ENCODE measurements around the gene PDE10A. TPM values are rescaled to one million over a fixed set of nuclear protein-coding genes. Genes with fewer than 3 reads are reported as not detected.

The PDE10A gene
- total and polyA plus RNA-seq, 9 of the 15 experiments (the other 6 are each of a cell fraction or from before 2014, with no cell fraction given): 0.04 TPM; not detected in 8

DNA sequence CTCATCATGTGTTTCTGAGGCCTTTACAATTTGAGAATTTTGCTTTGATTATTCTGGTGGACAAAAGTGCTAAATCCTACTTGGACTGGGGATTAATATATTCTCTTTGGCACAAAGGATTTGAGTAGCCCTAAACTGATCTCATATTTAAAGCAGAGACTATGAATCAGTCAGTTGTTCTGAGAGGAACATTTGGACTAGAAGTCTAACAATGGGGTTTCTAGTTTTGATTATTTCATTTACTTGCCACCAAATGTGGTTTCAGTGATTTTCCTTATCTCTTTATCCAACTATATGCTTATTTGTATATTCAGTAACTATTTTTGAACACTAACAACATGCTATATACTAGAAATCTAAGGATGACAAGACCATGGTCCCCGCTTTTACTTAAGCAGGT is 81.4 kb downstream of the PDE10A start:
- no peak for FAIRE-seq

More for the DNA sequence above, 81.4 kb downstream of the PDE10A start:
- Histone ChIP-seq H4K20me1 (replicated peaks; ENCODE audit: control insufficient read depth, insufficient read depth, low read length) (no peaks in the 10 kb centered on the region), H3K9ac (ENCODE audit: insufficient read depth in 1 of 2, low read depth in 2 of 2, low read length in 2 of 2) (no peak overlapping the region), H3K9me1 (ENCODE audit: control insufficient read depth, insufficient read depth, low read length) (no peaks in the 10 kb centered on the region), H3K36me3 (ENCODE audit: control insufficient read depth, insufficient read depth, low read length) (no peaks in the 10 kb centered on the region), H3K4me3 (no peak overlapping the region), H2AFZ (ENCODE audit: low read depth, low read length) (no peak overlapping the region), H3K4me2 (ENCODE audit: insufficient read depth, low read length) (no peak overlapping the region), H3K79me2 (ENCODE audit: control insufficient read depth, insufficient read depth, low read length) (no peaks in the 10 kb centered on the region), H3K27ac (ENCODE audit: extremely low read depth, low read depth, low read length) (no peak overlapping the region), H3K27me3 (ENCODE audit: control insufficient read depth in 2 of 2, insufficient read depth in 2 of 2, low read length in 2 of 2) (no peaks in the 10 kb centered on the region), H3K9me3 (replicated peaks; ENCODE audit: control insufficient read depth, insufficient read depth, low read depth, low read length) (peaks cover under 1% of the 10 kb centered on the region), H3K4me1 (replicated peaks in 1 of 2; ENCODE audit: control insufficient read depth in 2 of 2, insufficient read depth in 2 of 2, low read length in 2 of 2) (no peaks in the 10 kb centered on the region)
- in situ Hi-C loops (cut with MboI): no loop called here
- CTCF ChIA-PET (ENCODE audit: low intra/inter-chr PET ratio): no interaction called here
- TF ChIP-seq PRPF4 (IDR thresholded peaks at IDR 0.05; ENCODE audit: insufficient read depth, low read depth, low read length, poor library complexity, severe bottlenecking) (no peak), SLC30A9 (CRISPR knock-in tag; IDR thresholded peaks at IDR 0.05) (no peak), ZNF324 (CRISPR knock-in tag; IDR thresholded peaks at IDR 0.05) (no peak), SPI1 (IDR thresholded peaks at IDR 0.05; ENCODE audit: borderline replicate concordance, low read depth, low read length) (no peak), TCFL5 (CRISPR knock-in tag; conservative IDR thresholded peaks at IDR 0.05) (no peak), ZNF75A (CRISPR knock-in tag; IDR thresholded peaks at IDR 0.05) (no peak), CEBPG (CRISPR knock-in tag; IDR thresholded peaks at IDR 0.05) (no peak), CEBPG (tag; conservative IDR thresholded peaks at IDR 0.05 in 1 of 2, IDR thresholded peaks at IDR 0.05 in 1 of 2) (no peak), DACH1 (IDR thresholded peaks at IDR 0.05; ENCODE audit: partially characterized antibody) (no peak), THRAP3 (IDR thresholded peaks at IDR 0.05; ENCODE audit: borderline replicate concordance) (no peak), NR4A1 (CRISPR knock-in tag; IDR thresholded peaks at IDR 0.05) (no peak), NR4A1 (tag; IDR thresholded peaks at IDR 0.05) (no peak), RBFOX2 (IDR thresholded peaks at IDR 0.05; ENCODE audit: low read depth, low read length) (no peak), ZNF24 (IDR thresholded peaks at IDR 0.05) (no peak), ZNF695 (CRISPR knock-in tag; IDR thresholded peaks at IDR 0.05) (no peak), TEAD2 (tag; IDR thresholded peaks at IDR 0.05) (no peak), HDAC1 (IDR thresholded peaks at IDR 0.05) (no peak)
- TF ChIP-seq, protein P1, sequence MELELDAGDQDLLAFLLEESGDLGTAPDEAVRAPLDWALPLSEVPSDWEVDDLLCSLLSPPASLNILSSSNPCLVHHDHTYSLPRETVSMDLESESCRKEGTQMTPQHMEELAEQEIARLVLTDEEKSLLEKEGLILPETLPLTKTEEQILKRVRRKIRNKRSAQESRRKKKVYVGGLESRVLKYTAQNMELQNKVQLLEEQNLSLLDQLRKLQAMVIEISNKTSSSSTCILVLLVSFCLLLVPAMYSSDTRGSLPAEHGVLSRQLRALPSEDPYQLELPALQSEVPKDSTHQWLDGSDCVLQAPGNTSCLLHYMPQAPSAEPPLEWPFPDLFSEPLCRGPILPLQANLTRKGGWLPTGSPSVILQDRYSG (tag; conservative IDR thresholded peaks at IDR 0.05; ENCODE audit: low read depth): no peak
- TF ChIP-seq, protein P2, sequence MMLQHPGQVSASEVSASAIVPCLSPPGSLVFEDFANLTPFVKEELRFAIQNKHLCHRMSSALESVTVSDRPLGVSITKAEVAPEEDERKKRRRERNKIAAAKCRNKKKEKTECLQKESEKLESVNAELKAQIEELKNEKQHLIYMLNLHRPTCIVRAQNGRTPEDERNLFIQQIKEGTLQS (IDR thresholded peaks at IDR 0.05): no peak
- TF ChIP-seq, protein P2 (CRISPR knock-in tag; conservative IDR thresholded peaks at IDR 0.05): no peak
- TF ChIP-seq, protein P3, sequence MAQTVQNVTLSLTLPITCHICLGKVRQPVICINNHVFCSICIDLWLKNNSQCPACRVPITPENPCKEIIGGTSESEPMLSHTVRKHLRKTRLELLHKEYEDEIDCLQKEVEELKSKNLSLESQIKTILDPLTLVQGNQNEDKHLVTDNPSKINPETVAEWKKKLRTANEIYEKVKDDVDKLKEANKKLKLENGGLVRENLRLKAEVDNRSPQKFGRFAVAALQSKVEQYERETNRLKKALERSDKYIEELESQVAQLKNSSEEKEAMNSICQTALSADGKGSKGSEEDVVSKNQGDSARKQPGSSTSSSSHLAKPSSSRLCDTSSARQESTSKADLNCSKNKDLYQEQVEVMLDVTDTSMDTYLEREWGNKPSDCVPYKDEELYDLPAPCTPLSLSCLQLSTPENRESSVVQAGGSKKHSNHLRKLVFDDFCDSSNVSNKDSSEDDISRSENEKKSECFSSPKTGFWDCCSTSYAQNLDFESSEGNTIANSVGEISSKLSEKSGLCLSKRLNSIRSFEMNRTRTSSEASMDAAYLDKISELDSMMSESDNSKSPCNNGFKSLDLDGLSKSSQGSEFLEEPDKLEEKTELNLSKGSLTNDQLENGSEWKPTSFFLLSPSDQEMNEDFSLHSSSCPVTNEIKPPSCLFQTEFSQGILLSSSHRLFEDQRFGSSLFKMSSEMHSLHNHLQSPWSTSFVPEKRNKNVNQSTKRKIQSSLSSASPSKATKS (CRISPR knock-in tag; IDR thresholded peaks at IDR 0.05): no peak
- WGBS (ENCODE audit: insufficient coverage, low coverage, missing lambda C conversion rate): 0% methylated on average over 1 of the region's 1 CpG
- intact Hi-C loops (cut with micrococcal nuclease): no loop called here
- POLR2A ChIA-PET: interaction anchor here (0.6 kb wide), 1 partner anchor 7 kb away, joined by 3 read pairs; no protein-coding TSS in a partner anchor
- DNase-seq (ENCODE audit: extremely low read depth in 1 of 4, low spot score in 3 of 4) (no peak), ATAC-seq (no peak)
- no TSS peak for BruUV-seq (replicated peaks)
